HCT116 (cell line): ENCODE results near the gene CNOT10. TPM values are rescaled to one million over a fixed set of nuclear protein-coding genes. Genes with fewer than 3 reads are reported as not detected.

Source experiments
- ATAC-seq: fragments of 200-7000 bp; cut with Tn5 transposase; 2 replicates; pipeline ENCODE4 v1.9.1; 2020; ENCODE audit warnings: mild to moderate bottlenecking, moderate library complexity
- BruUV-seq: library from RNA; stranded (reverse); fragments of 400-500 nt; replicated peaks from 2 replicates; lab custom pipeline; 2021; lab: Mats Ljungman, UMichigan
- CTCF ChIA-PET: fragments of 300-600 bp; sonication (Branson Sonifier 250); formaldehyde crosslinking; loops from one replicate; lab custom pipeline; 2021; ENCODE audit warnings: antibody characterized with exemption; lab: Charles Lee
- POLR2A ChIA-PET: fragments of 300-600, 350-600 bp; sonication (Branson Sonifier 250); formaldehyde crosslinking; loops from one replicate; lab custom pipeline; 2021; ENCODE audit warnings: antibody characterized with exemption; lab: Charles Lee
- RAD21 ChIA-PET, 2 experiments: fragments of 300-600 bp; sonication (Branson Sonifier 250); formaldehyde crosslinking; loops; one replicate each; lab custom pipeline; 2023; ENCODE audit warnings: low total read pairs in 2 of 2; ENCODE audit not compliant: uncharacterized antibody in 2 of 2, unreplicated experiment in 2 of 2, low non-redundant PET in 1 of 2; lab: Charles Lee
- DNase-seq: peaks from one replicate; pipeline ENCODE4 v3.0.0-alpha.2; 2010; ENCODE audit warnings: low read depth, low spot score
- H2AFZ ChIP-seq: fragments of 200-600 bp; shearing (Covaris generic), sonication (generic); 2 replicates; pipeline ENCODE4 v1.6.1; 2017; ENCODE audit warnings: low read depth, mixed run types, mixed read lengths, antibody characterized with exemption, low read length; ENCODE audit not compliant: poor library complexity, severe bottlenecking
- H3K27ac ChIP-seq: 2 replicates; pipeline ENCODE4 v1.5.1; 2012; ENCODE audit warnings: low read depth, low read length
- H3K27me3 ChIP-seq: fragments of 200-600 bp; sonication (generic); 2 replicates; pipeline ENCODE4 v1.6.1; 2016; ENCODE audit warnings: mixed run types, low read length, mixed read lengths; ENCODE audit not compliant: insufficient read depth
- H3K36me3 ChIP-seq, 2 experiments: fragments of 200-500 bp in 1 of 2; fragments of 200-600 bp in 1 of 2; sonication (Bioruptor generic) in 1 of 2; sonication (generic) in 1 of 2; 2 replicates each; pipeline versions ENCODE4 v1.5.1 to v1.6.1; 2014 to 2016; ENCODE audit warnings: low read length in 2 of 2, inconsistent platforms in 1 of 2, mixed read lengths in 1 of 2, mixed run types in 1 of 2; ENCODE audit not compliant: insufficient read depth in 2 of 2, control insufficient read depth in 1 of 2
- H3K4me1 ChIP-seq, 2 experiments: fragments of 200-600 bp in 1 of 2; sonication (generic) in 1 of 2; 2 replicates each; pipeline versions ENCODE4 v1.5.1 to v1.6.1; 2012 to 2017; ENCODE audit warnings: low read length in 2 of 2, inconsistent platforms in 1 of 2, mild to moderate bottlenecking in 1 of 2, mixed read lengths in 1 of 2, mixed run types in 1 of 2, moderate library complexity in 1 of 2; ENCODE audit not compliant: insufficient read depth in 2 of 2, control insufficient read depth in 1 of 2
- H3K4me2 ChIP-seq: fragments of 200-600 bp; sonication (generic); 2 replicates; pipeline ENCODE4 v1.6.1; 2017; ENCODE audit warnings: mixed run types, low read length, mixed read lengths
- H3K4me3 ChIP-seq, 2 experiments: fragments of 200-600 bp in 1 of 2; sonication (generic) in 1 of 2; replicated peaks in 1 of 2; 2 replicates each; pipeline ENCODE4 v1.5.1; 2011 to 2016; ENCODE audit warnings: low read length in 2 of 2, control low read depth in 1 of 2, low read depth in 1 of 2, mild to moderate bottlenecking in 1 of 2, mixed read lengths in 1 of 2, mixed run types in 1 of 2
- H3K79me2 ChIP-seq: fragments of 200-600 bp; sonication (generic); 2 replicates; pipeline ENCODE4 v1.6.1; 2017; ENCODE audit warnings: mild to moderate bottlenecking, mixed run types, low read length, moderate library complexity, mixed read lengths; ENCODE audit not compliant: insufficient read depth
- H3K9ac ChIP-seq: fragments of 200-600 bp; sonication (generic); 2 replicates; pipeline ENCODE4 v1.6.1; 2016; ENCODE audit warnings: low read length, mixed read lengths
- H3K9me2 ChIP-seq: fragments of 200-600 bp; sonication (generic), shearing (Covaris generic); 2 replicates; pipeline ENCODE4 v1.6.1; 2017; ENCODE audit warnings: mixed run types, mild to moderate bottlenecking, moderate library complexity; ENCODE audit not compliant: insufficient read depth
- H3K9me3 ChIP-seq, 2 experiments: fragments of 200-500 bp in 1 of 2; fragments of 200-600 bp in 1 of 2; sonication (Bioruptor generic) in 1 of 2; sonication (generic) in 1 of 2; 2 replicates each; pipeline ENCODE4 v1.6.1; 2014 to 2017; ENCODE audit warnings: low read length in 2 of 2, mixed read lengths in 2 of 2, inconsistent platforms in 1 of 2, low read depth in 1 of 2, mild to moderate bottlenecking in 1 of 2, mixed run types in 1 of 2, moderate library complexity in 1 of 2; ENCODE audit not compliant: control insufficient read depth in 1 of 2, insufficient read depth in 1 of 2
- H4K20me1 ChIP-seq: fragments of 200-600 bp; sonication (generic), shearing (Covaris generic); 2 replicates; pipeline ENCODE4 v1.6.1; 2017; ENCODE audit warnings: mixed run types, mild to moderate bottlenecking, moderate library complexity; ENCODE audit not compliant: insufficient read depth
- EZH2phosphoT487 ChIP-seq: fragments of 200-600 bp; IDR thresholded peaks from 2 replicates; pipeline ENCODE4 v1.6.1; 2018; ENCODE audit warnings: antibody characterized with exemption, borderline replicate concordance
- FOSL1 ChIP-seq: IDR thresholded peaks from 2 replicates; pipeline ENCODE4 v1.6.1; 2012; ENCODE audit warnings: low read depth
- intact Hi-C: fragments of 100-400 bp; cut with micrococcal nuclease; formaldehyde crosslinking; loops from 2 replicates; pipeline ENCODE4 v1.10.0; 2022
- total RNA-seq: library from RNA; stranded (reverse); gene quantifications from one replicate; pipeline ENCODE4 v1.2.1, GENCODE V29; 2021; ENCODE audit not compliant: unreplicated experiment
- TF ChIP-seq, protein P1 (sequence below): IDR thresholded peaks from 2 replicates; pipeline ENCODE4 v1.6.1; 2012; ENCODE audit warnings: low read depth

CNOT10 gene
- total RNA-seq, 1 experiment from 2014 or later: 47.4 TPM

DNA sequence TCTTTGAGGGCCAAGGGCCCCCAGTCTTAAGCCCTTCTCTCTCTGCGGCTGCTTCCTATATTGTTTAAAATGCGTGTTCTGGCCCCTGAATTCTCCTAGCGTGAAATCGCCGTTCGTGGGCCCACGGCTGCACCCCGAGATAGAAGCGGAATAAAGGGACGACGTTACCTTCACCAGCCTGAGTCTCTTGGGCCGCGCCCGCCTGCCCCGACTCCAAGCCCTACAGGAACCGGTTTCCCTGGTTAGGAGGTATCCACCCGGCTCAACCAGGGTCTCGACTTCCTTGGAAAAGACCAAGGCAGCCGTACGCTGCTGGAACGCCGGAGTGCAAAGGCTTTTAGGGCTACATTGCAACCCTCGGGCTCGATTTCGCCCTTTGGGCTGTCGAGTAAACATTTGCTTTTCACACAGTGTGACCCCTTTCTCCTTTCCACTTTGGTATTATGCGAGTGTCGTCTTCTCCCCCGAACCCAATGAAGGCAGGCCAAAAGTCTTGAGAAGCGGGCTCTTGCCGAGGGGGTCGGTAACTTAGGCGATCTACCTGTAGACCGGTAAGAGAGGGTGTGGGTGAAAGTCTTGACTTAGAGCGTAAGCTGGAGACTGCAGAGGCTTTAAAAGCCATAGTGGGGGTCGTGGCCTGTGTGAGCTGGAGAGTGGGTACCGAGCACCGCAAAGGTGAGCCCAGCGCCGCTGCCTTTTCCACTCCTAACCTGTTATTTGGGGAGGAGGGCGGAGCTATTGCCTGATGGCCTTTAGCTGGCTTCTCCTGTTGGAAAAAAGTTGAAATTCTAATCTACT, 134.8 kb downstream of the CNOT10 start:
- H3K27me3 ChIP-seq: no peaks in the 10 kb centered on the region

More for the DNA sequence above, 134.8 kb downstream of the CNOT10 start:
- ChIA-PET CTCF (no interaction called here), RAD21 (no interaction called here), POLR2A (no interaction called here)
- no peak overlapping the region for H3K27ac ChIP-seq
- TF ChIP-seq FOSL1 (no peak), EZH2phosphoT487 (no peak)
- TF ChIP-seq, protein P1, sequence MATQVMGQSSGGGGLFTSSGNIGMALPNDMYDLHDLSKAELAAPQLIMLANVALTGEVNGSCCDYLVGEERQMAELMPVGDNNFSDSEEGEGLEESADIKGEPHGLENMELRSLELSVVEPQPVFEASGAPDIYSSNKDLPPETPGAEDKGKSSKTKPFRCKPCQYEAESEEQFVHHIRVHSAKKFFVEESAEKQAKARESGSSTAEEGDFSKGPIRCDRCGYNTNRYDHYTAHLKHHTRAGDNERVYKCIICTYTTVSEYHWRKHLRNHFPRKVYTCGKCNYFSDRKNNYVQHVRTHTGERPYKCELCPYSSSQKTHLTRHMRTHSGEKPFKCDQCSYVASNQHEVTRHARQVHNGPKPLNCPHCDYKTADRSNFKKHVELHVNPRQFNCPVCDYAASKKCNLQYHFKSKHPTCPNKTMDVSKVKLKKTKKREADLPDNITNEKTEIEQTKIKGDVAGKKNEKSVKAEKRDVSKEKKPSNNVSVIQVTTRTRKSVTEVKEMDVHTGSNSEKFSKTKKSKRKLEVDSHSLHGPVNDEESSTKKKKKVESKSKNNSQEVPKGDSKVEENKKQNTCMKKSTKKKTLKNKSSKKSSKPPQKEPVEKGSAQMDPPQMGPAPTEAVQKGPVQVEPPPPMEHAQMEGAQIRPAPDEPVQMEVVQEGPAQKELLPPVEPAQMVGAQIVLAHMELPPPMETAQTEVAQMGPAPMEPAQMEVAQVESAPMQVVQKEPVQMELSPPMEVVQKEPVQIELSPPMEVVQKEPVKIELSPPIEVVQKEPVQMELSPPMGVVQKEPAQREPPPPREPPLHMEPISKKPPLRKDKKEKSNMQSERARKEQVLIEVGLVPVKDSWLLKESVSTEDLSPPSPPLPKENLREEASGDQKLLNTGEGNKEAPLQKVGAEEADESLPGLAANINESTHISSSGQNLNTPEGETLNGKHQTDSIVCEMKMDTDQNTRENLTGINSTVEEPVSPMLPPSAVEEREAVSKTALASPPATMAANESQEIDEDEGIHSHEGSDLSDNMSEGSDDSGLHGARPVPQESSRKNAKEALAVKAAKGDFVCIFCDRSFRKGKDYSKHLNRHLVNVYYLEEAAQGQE: no peak
- H3K9me3 ChIP-seq: no peaks in the 10 kb centered on the region
- BruUV-seq: no TSS peak
- intact Hi-C loops: no loop called here
- no peaks in the 10 kb centered on the region for H4K20me1 ChIP-seq
- H3K4me1 ChIP-seq: no peaks in the 10 kb centered on the region
- no peak overlapping the region for H3K9ac ChIP-seq
- no peak overlapping the region for H2AFZ ChIP-seq
- no peaks in the 10 kb centered on the region for H3K79me2 ChIP-seq
- ATAC-seq (no peak), DNase-seq (no peak)
- no peak overlapping the region for H3K4me3 ChIP-seq
- no peak overlapping the region for H3K4me2 ChIP-seq
- no peaks in the 10 kb centered on the region for H3K36me3 ChIP-seq
- no peaks in the 10 kb centered on the region for H3K9me2 ChIP-seq
